GM12878 (cell line): ENCODE measurements around the gene TRA2B. TPM values are rescaled to one million over a fixed set of nuclear protein-coding genes. Genes with fewer than 3 reads are reported as not detected.

Experiments
- ATAC-seq: fragments of 200-7000 bp; cut with Tn5 transposase; 3 replicates; pipeline ENCODE4 v1.9.1; 2020; ENCODE audit warnings: mild to moderate bottlenecking, moderate library complexity
- BruUV-seq: library from RNA; stranded (reverse); fragments of 400-500 nt; replicated peaks from 2 replicates; lab custom pipeline; 2021; lab: Mats Ljungman, UMichigan
- CTCF ChIA-PET: fragments of 300-600 bp; sonication (Branson Sonifier 250); formaldehyde crosslinking; extraction: SDS; loops from one replicate; lab custom pipeline; 2021; ENCODE audit warnings: inconsistent platforms; lab: Yijun Ruan, JAX
- POLR2A ChIA-PET: fragments of 350-600 bp; formaldehyde crosslinking; extraction: SDS; loops from one replicate; lab custom pipeline; 2021; ENCODE audit warnings: inconsistent platforms; lab: Charles Lee
- RAD21 ChIA-PET: fragments of 300-600 bp; sonication (Branson Sonifier 250); formaldehyde crosslinking; loops from one replicate; lab custom pipeline; 2023; ENCODE audit warnings: antibody characterized with exemption; ENCODE audit not compliant: unreplicated experiment; lab: Charles Lee
- SMC1A ChIA-PET: fragments of 300-600 bp; sonication (Branson Sonifier 250); formaldehyde crosslinking; loops from one replicate; lab custom pipeline; 2023; ENCODE audit not compliant: unreplicated experiment, uncharacterized antibody; lab: Charles Lee
- DNase-seq: peaks from one replicate; pipeline ENCODE4 v3.0.0-alpha.2; 2011; ENCODE audit warnings: low read depth, low spot score
- FAIRE-seq: peaks from 3 replicates; lab custom pipeline; 2011; peaks lifted over from hg19 to GRCh38; lab: Jason Lieb, UNC
- H2AFZ ChIP-seq: 2 replicates; pipeline ENCODE4 v1.6.0; 2011; ENCODE audit warnings: low read depth, low read length, control low read depth; ENCODE audit not compliant: control insufficient read depth
- H3K27ac ChIP-seq: 2 replicates; pipeline ENCODE4 v1.5.1; 2011; ENCODE audit warnings: control low read depth; ENCODE audit not compliant: control insufficient read depth, insufficient read depth
- H3K27me3 ChIP-seq, 2 experiments: replicated peaks in 1 of 2; 2 replicates each; pipeline versions ENCODE4 v1.6.0 to v1.6.1; 2011; ENCODE audit warnings: low read length in 1 of 2; ENCODE audit not compliant: control insufficient read depth in 2 of 2, insufficient read depth in 2 of 2
- H3K36me3 ChIP-seq, 2 experiments: 2 replicates each; pipeline ENCODE4 v1.5.1; 2011; ENCODE audit warnings: low read length in 1 of 2; ENCODE audit not compliant: control insufficient read depth in 2 of 2, insufficient read depth in 2 of 2
- H3K4me1 ChIP-seq: 2 replicates; pipeline ENCODE4 v1.6.1; 2011; ENCODE audit warnings: mild to moderate bottlenecking, low read length, moderate library complexity, mixed read lengths; ENCODE audit not compliant: control insufficient read depth, insufficient read depth
- H3K4me2 ChIP-seq: 2 replicates; pipeline ENCODE4 v1.6.0; 2011; ENCODE audit warnings: control low read depth; ENCODE audit not compliant: control insufficient read depth, insufficient read depth
- H3K4me3 ChIP-seq: fragments of 200-600 bp; sonication (generic); 2 replicates; pipeline ENCODE4 v1.5.1; 2016
- H3K79me2 ChIP-seq: 2 replicates; pipeline ENCODE4 v1.6.0; 2011; ENCODE audit warnings: low read length; ENCODE audit not compliant: control insufficient read depth, insufficient read depth
- H3K9ac ChIP-seq: 2 replicates; pipeline ENCODE4 v1.8.0; 2011; ENCODE audit warnings: low read length, control low read depth, mixed read lengths; ENCODE audit not compliant: control insufficient read depth, insufficient read depth
- H3K9me3 ChIP-seq: replicated peaks from 3 replicates; pipeline ENCODE4 v1.5.1; 2011; ENCODE audit warnings: mild to moderate bottlenecking, low read length; ENCODE audit not compliant: control insufficient read depth, insufficient read depth
- H4K20me1 ChIP-seq: 2 replicates; pipeline ENCODE4 v1.6.0; 2011; ENCODE audit not compliant: control insufficient read depth, insufficient read depth
- ELK1 ChIP-seq: IDR thresholded peaks from 2 replicates; pipeline ENCODE4 v1.6.1; 2012; ENCODE audit warnings: low read depth, low read length, improper control_type of control experiment
- JUNB ChIP-seq: IDR thresholded peaks from 2 replicates; pipeline ENCODE4 v1.6.1; 2016; ENCODE audit warnings: antibody characterized with exemption, mild to moderate bottlenecking
- LARP7 ChIP-seq: fragments of 450-650 bp; IDR thresholded peaks from 2 replicates; pipeline ENCODE4 v1.6.1; 2017; ENCODE audit warnings: mild to moderate bottlenecking
- MAX ChIP-seq: IDR thresholded peaks from 2 replicates; pipeline ENCODE4 v1.6.1; 2012; ENCODE audit warnings: low read depth, low read length, improper control_type of control experiment
- MXI1 ChIP-seq: fragments of 150-350 bp; IDR thresholded peaks from 2 replicates; pipeline ENCODE4 v1.6.1; 2011; ENCODE audit warnings: low read depth, mild to moderate bottlenecking, inconsistent platforms, low read length, improper control_type of control experiment
- NR2C1 ChIP-seq: fragments of 450-650 bp; IDR thresholded peaks from 2 replicates; pipeline ENCODE4 v1.6.1; 2017; ENCODE audit warnings: antibody characterized with exemption, mild to moderate bottlenecking, moderate library complexity
- PBX3 ChIP-seq: IDR thresholded peaks from 2 replicates; pipeline ENCODE4 v1.6.1; 2011; ENCODE audit warnings: mild to moderate bottlenecking, low read depth, low read length, moderate library complexity; ENCODE audit not compliant: insufficient replicate concordance
- PKNOX1 ChIP-seq: fragments of 450-650 bp; IDR thresholded peaks from 2 replicates; pipeline ENCODE4 v1.6.1; 2016; ENCODE audit warnings: mild to moderate bottlenecking
- REST ChIP-seq: IDR thresholded peaks from 2 replicates; pipeline ENCODE4 v1.6.1; 2012; ENCODE audit warnings: mild to moderate bottlenecking, low read depth, low read length
- SIN3A ChIP-seq: IDR thresholded peaks from 2 replicates; pipeline ENCODE4 v1.6.1; 2012; ENCODE audit warnings: low read depth, low read length, improper control_type of control experiment
- SRF ChIP-seq, 2 experiments: IDR thresholded peaks; 2 replicates each; pipeline ENCODE4 v1.6.1; 2011; ENCODE audit warnings: low read depth in 2 of 2, low read length in 2 of 2, mild to moderate bottlenecking in 1 of 2, moderate library complexity in 1 of 2
- STAT3 ChIP-seq: IDR thresholded peaks from 2 replicates; pipeline ENCODE4 v1.6.1; 2011; ENCODE audit warnings: low read depth, low read length, improper control_type of control experiment
- TBL1XR1 ChIP-seq: IDR thresholded peaks from 2 replicates; pipeline ENCODE4 v1.6.1; 2012; ENCODE audit warnings: low read depth, low read length, improper control_type of control experiment
- WGBS: methylation state at CpG from one replicate; pipeline ENCODE4 v1.1.6; 2016; ENCODE audit warnings: low lambda C conversion rate; ENCODE audit not compliant: insufficient replicate concordance, insufficient coverage; ENCODE audit errors: missing lambda C conversion rate; 5-methylcytosine and 5-hydroxymethylcytosine counted together
- in situ Hi-C: fragments of 300-500 bp; cut with MboI; formaldehyde crosslinking; loops from 9 replicates; pipeline ENCODE4 v1.14.3; 2018; ENCODE audit warnings: mixed read lengths
- intact Hi-C: fragments of 100-400 bp; cut with micrococcal nuclease; formaldehyde crosslinking; loops from one replicate; pipeline ENCODE4 v1.14.2; 2022; ENCODE audit not compliant: unreplicated experiment
- polyA plus RNA-seq, 11 experiments: library from polyadenylated mRNA; depleted of rRNA in 4 of 11; unstranded in 6 of 11; stranded (reverse) in 5 of 11; fragments of >200 nt; fragmentation: Nextera tagmentation in 4 of 11; fragmentation: Illumina TruSeq in 1 of 11; extraction: Ambion mirVana in 4 of 11; extraction: Trizol in 1 of 11; gene quantifications; 1 replicate in 1 of 11; 2 replicates in 10 of 11; pipeline versions ENCODE4 v1.2.1 to v1.2.3, GENCODE V29; 2011 to 2016; ENCODE audit warnings: inconsistent platforms in 2 of 11, missing spikeins in 2 of 11, low read depth in 1 of 11
- total RNA-seq, 4 experiments: library from RNA; depleted of rRNA in 3 of 4; stranded (reverse); fragments of >200 nt in 3 of 4; fragmentation: Illumina TruSeq in 1 of 4; extraction: Trizol in 1 of 4; gene quantifications; 2 replicates each; pipeline versions ENCODE4 v1.2.1 to v1.2.3, GENCODE V29; 2013 to 2021

TRA2B gene
- total and polyA plus RNA-seq, 10 of the 15 experiments (the other 5 are each of a cell fraction or from before 2014, with no cell fraction given) = 130 to 317 (median 278) TPM

- Histone ChIP-seq H3K27ac (peak overlapping the region; percentile 100), H3K9me3 (no peaks in the 10 kb centered on the region; the same call in 2 of the 3 replicates), H3K79me2 (peaks cover 58% of the 10 kb centered on the region), H3K27me3 (no peaks in the 10 kb centered on the region), H2AFZ (peak overlapping the region; percentile 42), H4K20me1 (no peaks in the 10 kb centered on the region; the same call in 1 of the 2 replicates), H3K9ac (peak overlapping the region; percentile 100), H3K36me3 (no peaks in the 10 kb centered on the region), H3K4me2 (peak overlapping the region; percentile 65), H3K4me1 (no peaks in the 10 kb centered on the region), H3K4me3 (peak overlapping the region; percentile 95)
- no peak for FAIRE-seq
- DNase-seq = peak; percentile 48
- ChIA-PET SMC1A (interaction anchor here (0.7 to 1.8 kb wide), 3 partner anchors 9 to 18 kb away, joined by 4 to 11 read pairs (median 5); no protein-coding TSS in a partner anchor), CTCF (interaction anchor here (1.0 to 2.6 kb wide), 2 partner anchors 10 to 603 kb away, joined by 3 to 7 read pairs; no protein-coding TSS in a partner anchor), RAD21 (interaction anchor here (1.0 kb wide), 2 partner anchors 10 to 631 kb away, joined by 5 read pairs; no protein-coding TSS in a partner anchor), POLR2A (interaction anchor here (0.5 to 2.5 kb wide), 12 partner anchors 8 to 847 kb away, joined by 3 to 12 read pairs (median 4); partner anchors contain the start of genes EIF4A2 and ETV5)
- intact Hi-C loops (loop anchor here (5.0 to 10.0 kb wide), 3 partner anchors 635 to 1088 kb away; partner anchors contain the start of genes DNAJB11 and EIF4A2), in situ Hi-C loops (loop anchor here (25.0 kb wide), 1 partner anchor 850 kb away; the partner anchor contains the start of gene EIF4A2)
- ATAC-seq = peak; percentile 79
- BruUV-seq = TSS peak; percentile 45
- 1% methylated on average over 56 of the region's 56 CpGs for WGBS
- TF ChIP-seq ELK1 (no peak), LARP7 (peak; percentile 59; the same call in 1 of the 2 replicates), MAX (peak; percentile 79), STAT3 (no peak), SIN3A (0 out of 2 replicates have a peak, but pooled peaks have one; percentile 37), REST (peak; percentile 41; the same call in 1 of the 2 replicates), NR2C1 (peak; percentile 66), PBX3 (no peak), TBL1XR1 (0 out of 2 replicates have a peak, but pooled peaks have one; percentile 48), SRF (IDR thresholded peaks at IDR 0.05; ENCODE audit: low read depth in 2 of 2, low read length in 2 of 2) (0 out of 4 replicates have a peak, but pooled peaks of 1 of the 2 experiments have one; percentile 25), MXI1 (peak; percentile 72), JUNB (no peak), PKNOX1 (peak; percentile 50; the same call in 1 of the 2 replicates)
Observed at GRCh38 chr3:185936814-185937688, 763 bp downstream of the TRA2B start.
